ENCODE results near the gene IFNAR2.

IFNAR2 gene

GRCh38 chr21:33270986-33271385 is 41.2 kb downstream of the IFNAR2 start:
- no peak for DNase-seq

- no peak for DNase-seq
These were observed 43.3 kb downstream of the IFNAR2 start for GRCh38 chr21:33273044-33273443.

GRCh38 chr21:33278721-33279120 is 49.0 kb downstream of the IFNAR2 start:
- DNase-seq: no peak

- no peak for DNase-seq
These were observed 49.6 kb downstream of the IFNAR2 start for GRCh38 chr21:33279330-33279820.
